H7 (cell line): ENCODE results near the gene MADD. TPM values are rescaled to one million over a fixed set of nuclear protein-coding genes. Genes with fewer than 3 reads are reported as not detected.

ENCODE experiments used
- DNase-seq: peaks from one replicate; pipeline ENCODE4 v3.0.0; 2012
- H3K27me3 ChIP-seq: 2 replicates; pipeline ENCODE4 v1.6.0; 2011; ENCODE audit warnings: mild to moderate bottlenecking, low read length; ENCODE audit not compliant: control insufficient read depth, insufficient read depth
- H3K36me3 ChIP-seq: replicated peaks from 2 replicates; pipeline ENCODE4 v1.5.1; 2011; ENCODE audit warnings: low read length; ENCODE audit not compliant: control insufficient read depth, insufficient read depth
- H3K4me3 ChIP-seq: 2 replicates; pipeline ENCODE4 v1.5.1; 2011; ENCODE audit warnings: low read depth, mild to moderate bottlenecking, control low read depth, low read length, moderate library complexity; ENCODE audit not compliant: insufficient read depth
- total RNA-seq: library from RNA; depleted of rRNA; stranded (reverse); fragments of >200 nt; shearing (Covaris generic); gene quantifications from 2 replicates; pipeline ENCODE4 v1.2.3, GENCODE V29; 2014; rRNA removed

MADD gene
- total RNA-seq = 21.3 and 22.7 TPM in 2 replicates

- Histone ChIP-seq H3K36me3 (no peaks in the 10 kb centered on the region; the same call in none of the 2 replicates), H3K27me3 (no peaks in the 10 kb centered on the region), H3K4me3 (peak within 1 kb of the TSS; percentile 82)
- DNase-seq = peak; percentile 95
These were observed at the start of gene MADD for GRCh38 chr11:47269829-47270305. TSS of gene MADD (plus strand) at chr11:47270133.

- Histone ChIP-seq H3K27me3 (no peaks in the 10 kb centered on the region), H3K4me3 (no peak overlapping the region), H3K36me3 (peaks cover 13% of the 10 kb centered on the region)
- DNase-seq = no peak
These were observed 49.5 kb upstream of the MADD start for GRCh38 chr11:47220401-47220821.

GRCh38 chr11:47222696-47223095 lies 47.2 kb upstream of the MADD start:
- H3K4me3 ChIP-seq = no peak overlapping the region
- H3K36me3 ChIP-seq = peaks cover 13% of the 10 kb centered on the region
- no peaks in the 10 kb centered on the region for H3K27me3 ChIP-seq
- no peak for DNase-seq

GRCh38 chr11:47225552-47226400 lies 44.2 kb upstream of the MADD start:
- Histone ChIP-seq H3K27me3 (no peaks in the 10 kb centered on the region), H3K4me3 (no peak overlapping the region), H3K36me3 (peaks cover 15% of the 10 kb centered on the region)
- no peak for DNase-seq

- DNase-seq = peak; percentile 2
- Histone ChIP-seq H3K36me3 (peaks cover 13% of the 10 kb centered on the region), H3K4me3 (no peak overlapping the region), H3K27me3 (no peaks in the 10 kb centered on the region)
These were observed 40.8 kb upstream of the MADD start for GRCh38 chr11:47229161-47229560.

GRCh38 chr11:47233051-47233450 lies 36.9 kb upstream of the MADD start:
- H3K27me3 ChIP-seq = no peaks in the 10 kb centered on the region
- peaks cover 28% of the 10 kb centered on the region for H3K36me3 ChIP-seq
- DNase-seq = peak; percentile 5
- no peak overlapping the region for H3K4me3 ChIP-seq

- DNase-seq = peak; percentile 70
- Histone ChIP-seq H3K27me3 (no peaks in the 10 kb centered on the region), H3K36me3 (peaks cover 34% of the 10 kb centered on the region), H3K4me3 (no peak overlapping the region)
These were observed 35.8 kb upstream of the MADD start for GRCh38 chr11:47233989-47234668.

- Histone ChIP-seq H3K27me3 (no peaks in the 10 kb centered on the region), H3K4me3 (no peak overlapping the region), H3K36me3 (peaks cover 38% of the 10 kb centered on the region)
- DNase-seq = no peak
These were observed 35.2 kb upstream of the MADD start for GRCh38 chr11:47234669-47235100.

- no peak overlapping the region for H3K4me3 ChIP-seq
- peak; percentile 14 for DNase-seq
These were observed 34.8 kb upstream of the MADD start for GRCh38 chr11:47235163-47235562.

GRCh38 chr11:47236482-47236881 lies 33.5 kb upstream of the MADD start:
- no peak overlapping the region for H3K4me3 ChIP-seq
- peaks cover 44% of the 10 kb centered on the region for H3K36me3 ChIP-seq
- DNase-seq = no peak
- no peaks in the 10 kb centered on the region for H3K27me3 ChIP-seq

More at GRCh38 chr11:47235163-47235562, 34.8 kb upstream of the MADD start:
- Histone ChIP-seq H3K27me3 (no peaks in the 10 kb centered on the region), H3K36me3 (peaks cover 41% of the 10 kb centered on the region)

GRCh38 chr11:47239852-47240251 lies 30.1 kb upstream of the MADD start:
- peak; percentile 18 for DNase-seq
- H3K4me3 ChIP-seq = no peak overlapping the region
- H3K36me3 ChIP-seq = peaks cover 43% of the 10 kb centered on the region
- H3K27me3 ChIP-seq = no peaks in the 10 kb centered on the region

- DNase-seq = no peak
- Histone ChIP-seq H3K36me3 (peaks cover 38% of the 10 kb centered on the region), H3K4me3 (no peak overlapping the region), H3K27me3 (no peaks in the 10 kb centered on the region)
These were observed 28.1 kb upstream of the MADD start for GRCh38 chr11:47241841-47242301.

- peak; percentile 22 for DNase-seq
- H3K36me3 ChIP-seq = peaks cover 38% of the 10 kb centered on the region
- H3K4me3 ChIP-seq = no peak overlapping the region
- no peaks in the 10 kb centered on the region for H3K27me3 ChIP-seq
These were observed 27.2 kb upstream of the MADD start for GRCh38 chr11:47242596-47243192.

- DNase-seq = no peak
- peaks cover 34% of the 10 kb centered on the region for H3K36me3 ChIP-seq
- H3K27me3 ChIP-seq = no peaks in the 10 kb centered on the region
- H3K4me3 ChIP-seq = no peak overlapping the region
These were observed 26.5 kb upstream of the MADD start for GRCh38 chr11:47243454-47243853.
